Activated naive CD8-positive, alpha-beta T cell treated with anti-CD3 and anti-CD28 coated beads, Interleukin-2, amount 50 U/mL, for 24 hours (primary cell): ENCODE data around the gene CSTPP1.
A peak's percentile ranks its signal among the peaks of the same experiment; 100 is the strongest.

Experiments
- ATAC-seq: fragments of 150-1000 bp; cut with Tn5 transposase; one replicate; pipeline ENCODE4 v1.10.0; 2021
- DNase-seq: peaks from one replicate; pipeline ENCODE4 v3.0.0; 2021
- H3K27ac Mint-ChIP-seq: one replicate; pipeline ENCODE4 v1.8.0; 2021; ENCODE audit warnings: mild to moderate bottlenecking, mixed read lengths
- H3K27me3 Mint-ChIP-seq: one replicate; pipeline ENCODE4 v1.8.0; 2021; ENCODE audit warnings: mixed read lengths
- H3K36me3 Mint-ChIP-seq: one replicate; pipeline ENCODE4 v1.8.0; 2021; ENCODE audit warnings: low read depth, mixed read lengths
- H3K4me1 Mint-ChIP-seq: one replicate; pipeline ENCODE4 v1.8.0; 2021; ENCODE audit warnings: mixed read lengths
- H3K4me3 Mint-ChIP-seq: one replicate; pipeline ENCODE4 v1.8.0; 2021; ENCODE audit warnings: mild to moderate bottlenecking, moderate library complexity, mixed read lengths
- H3K9me3 Mint-ChIP-seq: one replicate; pipeline ENCODE4 v1.8.0; 2021; ENCODE audit warnings: mixed read lengths

Gene CSTPP1

DNA sequence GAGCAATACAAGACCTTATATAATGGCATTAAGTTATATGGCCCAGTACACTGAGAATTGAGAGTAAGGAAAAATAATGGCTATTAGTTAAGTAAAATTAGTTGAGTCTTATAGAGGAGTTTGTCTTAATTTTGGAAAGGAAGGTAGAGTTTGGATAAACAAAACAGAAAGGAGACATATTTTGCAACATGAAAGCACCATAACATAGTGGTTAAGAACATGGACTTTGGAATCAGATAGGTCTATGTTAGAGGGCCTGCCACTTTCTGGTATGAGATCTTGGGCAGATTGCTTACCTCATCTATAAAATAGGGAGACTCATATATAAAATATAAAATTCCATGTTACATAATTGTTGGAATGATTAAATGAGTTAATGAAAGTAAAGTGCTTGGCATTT, 68.9 kb downstream of the CSTPP1 start:
- Mint-ChIP-seq H3K4me3 (no peak overlapping the region), H3K27me3 (no peaks in the 10 kb centered on the region), H3K9me3 (no peaks in the 10 kb centered on the region)

GRCh38 chr11:47007579-47007978, 71.0 kb downstream of the CSTPP1 start:
- no peak for DNase-seq

More for the DNA sequence above, 68.9 kb downstream of the CSTPP1 start:
- Mint-ChIP-seq H3K27ac (no peak overlapping the region), H3K4me1 (peaks cover 35% of the 10 kb centered on the region), H3K36me3 (no peaks in the 10 kb centered on the region)
- DNase-seq (no peak), ATAC-seq (no peak)

GRCh38 chr11:47010179-47010578, 73.6 kb downstream of the CSTPP1 start:
- Mint-ChIP-seq H3K4me3 (no peak overlapping the region), H3K27me3 (no peaks in the 10 kb centered on the region)
- no peak for DNase-seq

More at GRCh38 chr11:47007579-47007978, 71.0 kb downstream of the CSTPP1 start:
- H3K4me3 Mint-ChIP-seq = no peak overlapping the region
- no peaks in the 10 kb centered on the region for H3K27me3 Mint-ChIP-seq
- no peak overlapping the region for H3K27ac Mint-ChIP-seq
- H3K36me3 Mint-ChIP-seq = no peaks in the 10 kb centered on the region
- H3K9me3 Mint-ChIP-seq = no peaks in the 10 kb centered on the region
- no peak for ATAC-seq
- peaks cover 23% of the 10 kb centered on the region for H3K4me1 Mint-ChIP-seq

DNA sequence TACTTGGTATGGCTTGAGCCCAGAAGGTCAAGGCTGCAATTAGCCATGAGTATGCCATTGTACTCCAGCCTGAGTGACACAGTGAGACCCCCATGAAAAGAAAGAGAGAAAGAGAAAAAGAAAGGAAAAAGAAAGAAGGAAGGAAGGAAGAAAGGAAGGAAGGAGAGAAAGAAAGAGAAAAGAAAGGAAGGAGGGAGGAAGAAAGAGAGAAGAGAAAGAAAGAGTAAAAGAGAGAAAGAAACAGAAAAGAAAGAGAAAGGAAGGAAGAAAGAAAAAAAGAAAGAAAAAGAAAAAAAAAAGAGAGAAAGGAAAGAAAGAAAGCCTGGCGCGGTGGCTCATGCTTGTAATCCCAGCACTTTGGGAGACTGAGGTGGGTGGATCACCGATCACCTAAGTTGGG, 77.5 kb downstream of the CSTPP1 start:
- no peaks in the 10 kb centered on the region for H3K27me3 Mint-ChIP-seq
- H3K27ac Mint-ChIP-seq = peak overlapping the region; percentile 18
- no peak for ATAC-seq
- no peak overlapping the region for H3K4me3 Mint-ChIP-seq
- H3K4me1 Mint-ChIP-seq = no peaks in the 10 kb centered on the region
- DNase-seq = no peak
- peaks cover 4% of the 10 kb centered on the region for H3K9me3 Mint-ChIP-seq
- peaks cover 3% of the 10 kb centered on the region for H3K36me3 Mint-ChIP-seq

More at GRCh38 chr11:47010179-47010578, 73.6 kb downstream of the CSTPP1 start:
- Mint-ChIP-seq H3K36me3 (peaks cover 1% of the 10 kb centered on the region), H3K9me3 (no peaks in the 10 kb centered on the region), H3K4me1 (no peaks in the 10 kb centered on the region), H3K27ac (no peak overlapping the region)
- no peak for ATAC-seq

GRCh38 chr11:47018637-47019036, 82.1 kb downstream of the CSTPP1 start:
- Mint-ChIP-seq H3K36me3 (peaks cover 5% of the 10 kb centered on the region), H3K4me3 (no peak overlapping the region), H3K27ac (no peak overlapping the region), H3K9me3 (peaks cover 4% of the 10 kb centered on the region), H3K4me1 (no peaks in the 10 kb centered on the region), H3K27me3 (no peaks in the 10 kb centered on the region)
- ATAC-seq = no peak
- DNase-seq = no peak

- ATAC-seq (no peak), DNase-seq (no peak)
- Mint-ChIP-seq H3K9me3 (peaks cover 4% of the 10 kb centered on the region), H3K4me1 (no peaks in the 10 kb centered on the region), H3K27me3 (no peaks in the 10 kb centered on the region), H3K36me3 (peaks cover 4% of the 10 kb centered on the region), H3K27ac (no peak overlapping the region), H3K4me3 (no peak overlapping the region)
These were observed 84.4 kb downstream of the CSTPP1 start for GRCh38 chr11:47020793-47021526.

DNA sequence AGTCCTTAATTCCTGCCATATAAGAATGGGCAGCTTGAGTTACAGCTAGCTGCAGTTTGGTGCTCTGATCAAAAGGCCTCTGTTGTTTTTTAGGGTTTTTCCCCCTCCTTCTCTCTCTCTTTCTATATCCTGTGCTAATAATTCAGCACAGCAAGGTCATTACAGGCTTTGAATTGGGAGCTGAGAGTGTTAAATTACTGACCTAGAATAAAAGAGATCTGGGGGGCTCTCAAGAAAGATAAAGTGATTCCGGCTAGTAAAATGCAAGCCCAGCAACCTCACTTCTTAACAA, 84.9 kb downstream of the CSTPP1 start:
- peaks cover 4% of the 10 kb centered on the region for H3K36me3 Mint-ChIP-seq
- DNase-seq (no peak), ATAC-seq (no peak)
- no peaks in the 10 kb centered on the region for H3K27me3 Mint-ChIP-seq
- no peak overlapping the region for H3K27ac Mint-ChIP-seq
- H3K4me1 Mint-ChIP-seq = no peaks in the 10 kb centered on the region
- no peak overlapping the region for H3K4me3 Mint-ChIP-seq
- peaks cover 4% of the 10 kb centered on the region for H3K9me3 Mint-ChIP-seq

GRCh38 chr11:47021965-47022364, 85.4 kb downstream of the CSTPP1 start:
- H3K27ac Mint-ChIP-seq = no peak overlapping the region
- H3K9me3 Mint-ChIP-seq = peaks cover 4% of the 10 kb centered on the region
- H3K4me1 Mint-ChIP-seq = no peaks in the 10 kb centered on the region
- H3K27me3 Mint-ChIP-seq = no peaks in the 10 kb centered on the region
- ATAC-seq (no peak), DNase-seq (no peak)
- H3K4me3 Mint-ChIP-seq = no peak overlapping the region
- peaks cover 4% of the 10 kb centered on the region for H3K36me3 Mint-ChIP-seq

DNA sequence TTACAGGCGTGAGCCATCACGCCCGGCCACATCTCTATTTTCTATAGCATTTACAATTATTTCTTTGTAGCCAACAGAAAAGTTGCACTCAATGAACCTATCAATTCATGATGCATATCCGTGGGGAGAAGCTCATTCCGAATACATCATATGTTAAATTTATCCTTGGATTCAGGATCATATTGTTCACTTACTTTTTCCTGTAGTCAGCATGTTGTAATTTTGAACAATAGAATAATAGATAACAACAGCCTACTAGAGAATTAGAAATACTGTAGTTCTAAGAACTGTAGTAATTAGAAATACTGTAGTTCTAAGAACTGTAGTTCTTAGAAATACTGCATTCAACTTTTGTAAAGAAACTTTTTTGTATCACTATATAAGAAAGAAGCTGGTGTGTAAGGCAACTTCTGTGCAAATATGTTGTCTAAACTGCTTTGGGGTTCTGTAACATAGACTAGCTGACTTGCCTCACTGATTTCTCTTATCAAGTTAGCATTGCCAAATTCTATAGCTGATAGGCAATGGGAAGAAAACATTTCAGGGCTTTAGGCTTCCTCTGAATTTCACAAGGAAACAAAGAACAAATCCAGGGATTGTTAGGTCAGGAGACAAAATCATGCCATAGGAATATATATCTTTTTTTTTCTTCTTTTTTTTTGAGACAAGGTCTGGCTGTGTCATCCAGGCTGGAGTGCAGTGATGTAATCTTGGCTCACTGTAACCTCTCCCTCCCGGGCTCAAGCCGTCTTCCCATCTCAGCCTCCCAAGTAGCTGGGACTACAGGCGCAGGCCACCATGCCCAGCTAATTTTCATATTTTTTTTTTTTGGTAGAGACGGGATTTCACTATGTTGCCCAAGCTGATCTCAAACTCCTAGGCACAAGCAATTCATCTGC, 91.9 kb downstream of the CSTPP1 start:
- no peak for ATAC-seq
- Mint-ChIP-seq H3K4me1 (no peaks in the 10 kb centered on the region), H3K27me3 (no peaks in the 10 kb centered on the region), H3K9me3 (no peaks in the 10 kb centered on the region), H3K36me3 (no peaks in the 10 kb centered on the region), H3K4me3 (no peak overlapping the region), H3K27ac (no peak overlapping the region)
- no peak for DNase-seq

GRCh38 chr11:47033439-47033838, 96.9 kb downstream of the CSTPP1 start:
- ATAC-seq = no peak
- H3K4me3 Mint-ChIP-seq = no peak overlapping the region
- no peak overlapping the region for H3K27ac Mint-ChIP-seq
- no peaks in the 10 kb centered on the region for H3K36me3 Mint-ChIP-seq
- DNase-seq = no peak
- no peaks in the 10 kb centered on the region for H3K27me3 Mint-ChIP-seq
- no peaks in the 10 kb centered on the region for H3K9me3 Mint-ChIP-seq
- no peaks in the 10 kb centered on the region for H3K4me1 Mint-ChIP-seq

- no peak for ATAC-seq
- no peaks in the 10 kb centered on the region for H3K9me3 Mint-ChIP-seq
- H3K36me3 Mint-ChIP-seq = no peaks in the 10 kb centered on the region
- H3K4me3 Mint-ChIP-seq = no peak overlapping the region
- H3K27ac Mint-ChIP-seq = no peak overlapping the region
- DNase-seq = no peak
- H3K27me3 Mint-ChIP-seq = no peaks in the 10 kb centered on the region
- no peaks in the 10 kb centered on the region for H3K4me1 Mint-ChIP-seq
These were observed 97.5 kb downstream of the CSTPP1 start for GRCh38 chr11:47034091-47034490.

DNA sequence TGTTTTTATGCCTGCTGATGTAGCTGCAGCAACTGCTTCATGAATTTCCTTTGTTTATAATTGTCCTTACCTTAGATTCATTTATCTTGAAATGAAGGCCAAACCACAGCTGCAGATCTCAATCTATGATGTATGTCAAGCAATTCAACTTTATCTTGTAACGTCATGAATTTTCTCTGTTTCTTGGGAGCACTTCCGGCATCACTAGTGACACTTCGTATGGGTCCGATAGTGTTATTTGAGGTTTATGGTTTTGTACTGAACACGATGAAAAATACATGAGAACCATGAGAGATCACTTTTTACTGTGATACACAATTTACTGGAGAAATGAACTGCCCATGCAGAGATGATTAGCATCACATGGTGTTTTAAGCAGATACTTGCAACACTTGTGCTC, 98.5 kb downstream of the CSTPP1 start:
- ATAC-seq (no peak), DNase-seq (no peak)
- Mint-ChIP-seq H3K36me3 (no peaks in the 10 kb centered on the region), H3K4me1 (no peaks in the 10 kb centered on the region), H3K9me3 (no peaks in the 10 kb centered on the region), H3K27ac (no peak overlapping the region), H3K4me3 (no peak overlapping the region), H3K27me3 (no peaks in the 10 kb centered on the region)

DNA sequence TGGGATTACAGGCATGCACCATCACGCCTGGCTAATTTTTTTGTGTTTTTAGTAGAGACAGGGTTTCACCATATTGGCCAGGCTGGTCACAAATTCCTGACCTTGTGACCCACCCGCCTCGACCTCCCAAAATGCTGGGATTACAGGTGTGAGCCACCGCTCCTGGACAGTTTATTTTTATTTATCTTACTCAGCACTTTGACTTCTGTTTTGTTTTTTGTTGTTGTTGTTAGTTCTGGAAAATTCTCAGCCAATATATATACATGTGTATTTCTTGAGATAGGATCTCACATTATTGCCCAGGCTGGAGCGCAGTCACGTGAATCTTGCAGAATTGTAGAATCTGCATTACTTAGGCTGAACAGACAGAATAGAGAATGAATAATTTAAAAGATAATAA, 107.6 kb downstream of the CSTPP1 start:
- no peaks in the 10 kb centered on the region for H3K4me1 Mint-ChIP-seq
- H3K36me3 Mint-ChIP-seq = no peaks in the 10 kb centered on the region
- ATAC-seq (no peak), DNase-seq (no peak)
- H3K27me3 Mint-ChIP-seq = no peaks in the 10 kb centered on the region
- H3K9me3 Mint-ChIP-seq = no peaks in the 10 kb centered on the region
- H3K4me3 Mint-ChIP-seq = no peak overlapping the region
- no peak overlapping the region for H3K27ac Mint-ChIP-seq

DNA sequence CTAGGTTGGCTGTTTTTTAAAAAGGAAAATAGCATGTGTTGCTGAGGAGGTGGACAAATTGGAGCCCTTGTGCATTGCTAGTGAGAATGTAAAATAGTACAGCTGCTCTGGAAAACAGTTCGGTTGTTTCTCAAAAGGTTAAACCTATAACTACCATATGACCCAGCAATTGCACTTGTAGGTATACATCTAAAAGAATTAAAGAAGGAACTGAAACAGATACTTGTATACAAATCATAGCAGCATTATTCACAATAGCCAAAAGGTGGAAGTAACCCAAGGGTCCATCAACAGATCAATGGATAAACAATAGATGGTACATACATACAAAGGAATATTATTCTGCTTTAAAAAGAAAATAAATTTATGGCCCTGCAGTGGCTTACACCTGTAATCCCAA, 111.4 kb downstream of the CSTPP1 start:
- no peak overlapping the region for H3K27ac Mint-ChIP-seq
- H3K36me3 Mint-ChIP-seq = peaks cover 3% of the 10 kb centered on the region
- ATAC-seq (no peak), DNase-seq (no peak)
- no peaks in the 10 kb centered on the region for H3K9me3 Mint-ChIP-seq
- no peak overlapping the region for H3K4me3 Mint-ChIP-seq
- H3K27me3 Mint-ChIP-seq = no peaks in the 10 kb centered on the region
- no peaks in the 10 kb centered on the region for H3K4me1 Mint-ChIP-seq

DNA sequence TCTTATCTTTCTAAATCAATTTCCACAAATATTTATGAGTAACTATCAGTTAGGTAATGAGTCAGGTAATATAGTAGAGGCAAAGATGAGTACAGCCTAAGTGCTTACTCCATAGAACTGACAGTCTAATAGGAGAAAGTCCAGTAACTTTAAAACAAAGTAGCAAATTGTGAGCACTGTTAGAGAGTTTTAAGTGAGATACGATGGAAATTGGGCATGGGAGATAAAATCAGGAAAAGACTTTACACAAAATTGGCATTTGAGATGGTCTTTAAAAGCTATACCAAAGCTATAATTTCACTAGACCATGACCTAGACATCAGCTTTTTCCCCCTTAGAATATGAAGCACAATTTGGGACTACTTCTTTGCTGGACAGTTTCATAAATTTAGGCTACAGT, 113.7 kb downstream of the CSTPP1 start:
- Mint-ChIP-seq H3K4me1 (no peaks in the 10 kb centered on the region), H3K27me3 (no peaks in the 10 kb centered on the region), H3K9me3 (no peaks in the 10 kb centered on the region), H3K36me3 (peaks cover 7% of the 10 kb centered on the region), H3K4me3 (no peak overlapping the region), H3K27ac (no peak overlapping the region)
- ATAC-seq (no peak), DNase-seq (no peak)
